ENCODE data around the gene ARHGEF4.
"Not testable (repeated sequence)": the region's sequence is repeated elsewhere in the genome, so short reads cannot be mapped to it uniquely, and the experiment has no call there.

ARHGEF4 gene

DNA sequence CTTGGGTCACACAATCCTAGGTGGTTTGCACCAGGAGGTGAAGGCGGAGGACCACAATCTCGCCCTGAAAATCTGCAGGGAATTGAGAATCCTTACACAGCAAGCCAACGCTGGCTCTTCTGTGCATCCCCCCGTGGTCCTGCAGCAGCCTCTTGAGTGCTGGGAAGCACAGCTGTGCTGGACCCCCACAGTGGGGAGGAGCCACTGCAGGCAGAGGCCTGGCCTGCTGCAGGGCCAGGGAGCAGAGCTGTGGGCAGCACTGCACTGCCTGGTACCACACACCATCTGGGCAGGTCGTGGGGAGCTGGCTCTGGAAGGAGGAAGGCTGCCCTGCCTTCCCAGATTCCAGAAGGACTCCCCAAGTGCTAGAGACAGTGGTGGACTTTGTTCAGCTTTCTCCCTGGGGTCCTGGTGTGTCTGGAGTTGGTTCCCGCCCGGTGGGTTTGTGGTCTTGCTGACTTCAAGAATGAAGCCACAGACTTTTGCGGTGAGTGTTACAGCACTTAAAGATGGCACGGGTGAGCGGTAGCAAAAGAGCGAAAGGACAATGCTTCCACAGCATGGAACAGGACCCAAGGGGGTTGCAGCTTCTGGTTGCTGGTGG lies 150.3 kb downstream of the ARHGEF4 start:
- DNase-seq = peak; percentile 70

DNA sequence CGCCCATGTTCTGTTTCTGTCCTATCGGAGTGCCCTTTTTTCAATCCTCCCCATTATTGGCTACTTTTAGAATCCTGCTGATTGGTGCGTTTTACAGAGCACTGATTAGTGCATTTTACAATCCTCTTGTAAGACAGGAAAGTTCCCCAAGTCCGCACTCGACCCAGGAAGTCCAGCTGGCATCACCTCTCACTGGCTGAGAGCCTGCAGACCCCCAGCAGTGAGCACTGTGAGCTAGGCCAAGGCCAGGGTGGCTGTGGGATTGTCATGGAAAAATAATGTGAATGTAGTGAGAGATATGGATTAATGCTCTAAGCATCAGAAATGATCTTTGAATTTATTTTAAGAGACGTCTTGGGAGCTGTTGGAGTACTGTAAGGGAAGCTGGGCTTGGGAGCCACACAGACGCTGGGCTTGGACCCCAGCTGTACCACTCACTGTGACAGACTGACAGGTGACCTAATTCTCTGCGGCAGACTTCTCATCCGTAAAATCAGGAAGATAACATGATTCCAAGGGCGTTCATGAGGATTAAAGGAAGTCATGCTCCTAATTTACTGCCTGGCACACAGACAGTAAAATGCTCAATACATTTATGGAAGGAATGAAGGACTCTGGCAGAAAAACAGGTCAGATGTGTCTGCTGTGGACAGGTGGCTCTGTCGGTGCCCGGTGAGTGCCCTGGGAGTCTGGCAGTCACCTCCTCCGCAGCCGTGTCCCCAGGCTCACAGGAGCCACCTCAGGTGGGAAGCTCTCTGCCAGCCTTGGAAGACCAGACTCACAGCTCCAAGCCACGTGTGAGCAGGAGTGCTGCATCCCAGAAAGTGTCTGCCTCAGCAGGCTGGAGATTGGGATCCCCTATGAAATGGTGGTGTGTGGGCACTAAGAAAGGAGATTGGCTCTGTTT lies 151.1 kb downstream of the ARHGEF4 start:
- DNase-seq = peak; percentile 26

DNA sequence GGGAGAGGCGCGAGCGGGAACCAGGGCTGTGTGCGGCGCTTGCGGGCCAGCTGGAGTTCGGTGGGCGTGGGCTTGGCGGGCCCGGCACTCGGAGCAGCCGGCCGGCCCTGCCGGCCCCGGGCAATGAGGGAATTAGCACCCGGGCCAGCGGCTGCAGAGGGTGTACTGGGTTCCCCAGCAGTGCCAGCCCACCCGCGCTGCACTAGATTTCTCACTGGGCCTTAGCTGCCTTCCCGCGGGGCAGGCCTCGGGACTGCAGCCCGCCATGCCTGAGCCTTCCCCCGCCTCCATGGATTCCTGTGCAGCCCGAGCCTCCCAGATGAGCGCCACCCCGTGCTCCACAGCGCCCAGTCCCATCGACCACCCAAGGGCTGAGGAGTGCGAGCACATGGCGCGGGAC lies 154.7 kb downstream of the ARHGEF4 start:
- not testable (repeated sequence) for DNase-seq

DNA sequence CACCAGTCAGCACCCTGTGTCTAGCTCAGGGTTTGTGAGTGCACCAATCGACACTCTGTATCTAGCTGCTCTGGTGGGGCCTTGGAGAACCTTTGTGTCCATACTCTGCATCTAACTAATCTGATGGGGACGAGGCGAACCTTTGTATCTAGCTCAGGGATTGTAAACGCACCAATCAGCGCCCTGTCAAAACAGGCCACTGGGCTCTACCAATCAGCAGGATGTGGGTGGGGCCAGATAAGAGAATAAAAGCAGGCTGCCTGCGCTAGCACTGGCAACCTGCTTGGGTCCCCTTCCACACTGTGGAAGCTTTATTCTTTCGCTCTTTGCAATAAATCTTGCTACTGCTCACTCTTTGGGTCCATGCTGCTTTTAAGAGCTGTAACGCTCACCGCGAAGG lies 155.3 kb downstream of the ARHGEF4 start:
- not testable (repeated sequence) for DNase-seq

DNA sequence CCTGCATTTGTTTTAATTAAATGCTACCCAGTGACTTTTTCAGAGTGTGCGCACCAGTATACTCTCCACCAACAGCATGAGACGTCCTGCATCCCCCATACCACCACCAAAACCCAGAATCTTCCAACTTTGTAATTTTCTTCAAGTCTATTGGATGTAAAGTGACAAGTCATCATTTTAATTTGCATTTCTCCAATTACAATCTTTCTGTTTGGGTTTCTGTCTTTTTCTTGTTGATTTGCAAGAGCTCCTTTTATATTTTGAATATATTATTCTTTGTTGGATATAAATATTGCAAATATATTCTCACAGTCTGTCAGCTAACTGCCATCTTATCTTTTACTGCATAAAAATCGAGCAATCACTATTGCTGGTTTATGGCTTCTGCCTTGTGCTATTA lies 160.0 kb downstream of the ARHGEF4 start:
- no peak for DNase-seq

DNA sequence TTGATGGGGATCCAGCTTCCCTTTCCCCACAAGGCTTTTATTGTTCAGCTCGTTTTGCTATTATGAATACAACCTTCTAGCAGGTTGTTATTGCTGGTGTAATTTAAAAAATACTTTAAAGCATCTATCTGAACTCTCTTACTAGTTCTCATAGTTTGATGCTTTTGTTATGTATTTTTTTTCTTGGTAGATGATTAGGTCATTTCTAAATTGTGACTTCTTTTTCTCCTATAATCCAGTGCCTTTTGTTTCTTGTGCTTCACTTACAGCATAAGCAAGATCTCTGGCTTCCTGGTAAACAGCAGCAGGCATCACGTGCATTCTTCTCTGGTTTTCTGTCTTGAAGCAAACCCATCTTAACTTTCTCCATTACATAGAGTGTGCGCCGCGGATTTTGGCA lies 160.5 kb downstream of the ARHGEF4 start:
- DNase-seq = no peak

DNA sequence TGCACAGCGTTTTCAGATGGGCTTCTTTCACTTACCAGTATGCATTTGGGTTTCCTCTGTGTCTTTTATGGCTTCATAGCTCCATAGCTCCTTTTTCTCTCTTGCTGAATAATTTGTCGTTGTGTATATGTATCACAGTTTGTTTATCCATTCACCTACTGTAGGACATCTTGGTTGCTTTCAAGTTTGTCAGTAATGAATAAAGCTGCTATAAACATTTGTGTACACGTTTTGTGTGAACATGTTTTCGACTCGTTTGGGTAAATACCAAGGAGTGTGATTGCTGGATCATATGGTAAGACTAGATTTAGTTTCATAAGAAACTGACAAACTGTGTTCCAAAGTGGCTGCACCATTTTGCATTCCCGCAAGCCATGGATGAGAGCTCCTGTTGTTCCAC lies 161.8 kb downstream of the ARHGEF4 start:
- no peak for DNase-seq

DNA sequence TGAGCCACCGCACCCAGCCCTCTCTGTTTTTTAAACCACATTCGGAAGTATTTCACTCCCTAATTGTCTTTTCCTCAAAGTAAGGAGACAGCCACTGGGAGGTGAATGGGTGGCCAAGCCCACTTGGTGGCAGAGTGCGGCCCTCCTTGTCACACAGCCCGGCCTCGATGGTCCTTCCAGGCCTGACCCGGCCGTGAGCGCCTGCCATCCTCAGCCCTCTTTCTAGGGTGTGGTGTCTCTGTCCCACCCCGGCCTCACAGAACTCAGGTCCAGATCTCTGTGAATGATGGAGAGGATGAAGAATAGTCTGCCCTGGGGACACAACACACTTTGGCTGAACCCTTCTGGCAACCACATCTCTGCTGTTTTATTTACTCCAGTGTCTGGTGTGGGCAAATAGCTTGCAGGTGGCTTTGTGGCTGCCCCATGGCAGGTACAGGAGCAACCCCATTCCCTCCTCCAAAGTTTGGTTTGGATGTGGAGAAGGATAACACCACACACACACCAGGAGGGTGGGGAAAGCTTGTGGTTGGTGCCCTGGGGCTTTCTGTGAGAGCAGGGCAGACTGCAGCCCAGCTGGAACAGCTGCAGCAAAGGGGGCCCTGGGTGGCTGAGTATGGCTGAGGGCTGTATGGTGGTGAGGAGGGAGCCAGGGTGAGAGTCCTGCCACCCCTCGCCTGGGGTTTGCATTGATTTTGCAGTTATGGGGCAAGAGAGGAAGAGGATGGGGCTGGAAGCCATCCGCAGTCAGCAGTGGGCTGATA lies 167.9 kb downstream of the ARHGEF4 start:
- DNase-seq = no peak

DNA sequence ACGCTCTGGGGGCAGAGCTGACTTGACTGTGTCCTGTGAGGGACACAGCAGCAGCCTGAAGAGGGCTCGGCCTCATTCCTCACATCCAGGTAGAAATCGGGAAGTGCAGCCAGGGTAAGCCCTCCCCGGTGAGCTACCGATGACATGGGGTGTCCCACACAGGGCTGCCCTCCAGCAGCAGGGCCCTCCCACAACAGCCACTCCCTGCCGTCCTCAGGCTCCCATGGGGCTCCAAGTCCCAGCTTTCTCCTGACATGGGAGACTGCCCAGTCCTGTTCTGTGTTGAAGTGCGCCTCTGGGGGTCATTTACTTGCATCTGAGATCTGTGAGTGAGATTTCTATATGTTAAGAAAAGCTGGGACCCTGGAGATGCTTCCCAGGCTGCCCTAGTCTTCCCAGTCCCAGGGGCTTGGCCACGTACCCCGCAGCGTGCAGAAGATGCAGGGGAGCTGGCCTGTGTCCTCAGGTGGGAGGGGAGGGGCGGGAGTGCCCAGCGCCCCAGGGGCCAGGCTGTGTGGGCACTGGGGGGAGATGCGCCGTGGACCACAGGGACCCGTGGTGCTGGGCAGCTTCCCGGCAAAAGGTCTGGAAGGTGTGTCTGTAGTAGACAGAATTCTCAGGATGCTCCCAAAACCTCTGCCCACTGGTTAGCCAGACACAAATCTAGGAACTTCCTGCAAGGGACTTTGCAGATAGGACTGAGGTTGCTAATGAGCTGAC lies 168.7 kb downstream of the ARHGEF4 start:
- DNase-seq = no peak

DNA sequence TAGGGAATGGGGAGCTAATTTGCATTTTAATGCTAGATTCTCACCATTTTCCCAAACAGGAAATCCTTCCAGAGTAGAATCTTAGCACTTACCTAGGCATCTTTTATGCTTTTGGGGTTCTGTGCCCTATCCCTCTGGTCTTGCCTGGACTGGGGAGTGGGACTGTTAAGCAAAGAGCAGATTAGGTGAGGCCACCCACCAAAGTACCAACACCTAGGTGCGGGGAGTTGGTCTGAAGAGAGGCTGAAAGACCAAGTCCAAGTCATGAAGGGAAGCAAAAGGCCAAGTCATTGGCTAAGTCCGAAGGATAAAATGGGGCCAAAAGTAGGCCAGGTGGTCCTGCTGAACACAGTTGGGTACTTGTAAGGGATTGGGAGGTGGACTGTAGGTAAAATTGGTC lies 169.8 kb downstream of the ARHGEF4 start:
- no peak for DNase-seq

DNA sequence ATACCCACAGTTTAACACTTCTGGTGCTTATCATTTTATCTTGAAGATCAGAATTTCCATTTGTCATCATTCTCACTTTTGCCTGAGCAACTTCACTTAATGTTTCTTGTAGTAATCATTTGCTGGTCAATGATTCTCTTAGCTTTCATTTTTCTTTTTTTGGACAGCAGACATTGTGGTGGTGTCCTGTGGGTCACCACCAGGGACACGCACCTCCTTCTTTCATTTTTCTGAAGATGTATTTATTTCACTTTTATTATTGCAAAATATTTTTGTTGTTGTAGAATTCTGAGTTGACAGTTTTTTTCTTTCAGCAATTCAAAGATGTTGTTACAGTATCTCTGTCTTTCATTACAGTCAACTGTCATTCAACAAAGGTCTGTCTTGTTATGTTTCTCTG lies 172.3 kb downstream of the ARHGEF4 start:
- DNase-seq = no peak

DNA sequence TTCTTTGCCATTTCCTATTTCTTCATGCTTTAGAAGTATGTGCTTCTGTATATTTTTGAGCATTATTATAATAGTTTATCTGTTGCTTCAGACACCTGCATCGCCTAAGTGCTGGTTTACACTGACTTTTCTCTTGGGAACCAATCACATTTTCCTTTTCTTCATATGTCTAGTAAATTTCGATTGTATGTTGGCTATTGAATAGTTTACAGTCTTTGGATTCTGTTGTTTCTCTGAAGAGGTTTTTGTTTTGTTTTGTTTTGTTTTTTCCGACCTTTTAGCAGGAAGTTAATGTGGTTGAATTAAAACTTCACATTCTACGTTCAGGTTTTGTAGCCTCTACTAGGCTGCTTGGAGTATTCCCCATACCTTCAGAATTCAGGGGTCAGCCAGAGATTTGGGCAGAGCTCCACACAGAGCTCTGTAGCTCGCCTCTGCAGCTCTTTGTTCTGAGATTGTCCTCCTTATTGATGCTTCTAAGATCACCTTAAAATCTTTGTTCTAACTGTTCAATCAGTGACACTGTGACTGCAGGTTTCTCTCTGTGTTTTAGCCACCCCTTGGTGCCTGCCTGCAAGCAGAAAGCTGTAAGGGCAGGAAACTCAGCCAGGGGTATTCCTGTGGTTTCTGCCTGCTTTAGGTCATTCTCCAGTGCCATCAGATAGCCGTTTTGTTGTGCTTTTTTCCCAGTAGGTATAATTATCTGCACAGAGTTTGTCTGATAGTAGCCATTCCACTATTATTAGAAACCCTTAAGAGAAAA lies 173.2 kb downstream of the ARHGEF4 start:
- no peak for DNase-seq

DNA sequence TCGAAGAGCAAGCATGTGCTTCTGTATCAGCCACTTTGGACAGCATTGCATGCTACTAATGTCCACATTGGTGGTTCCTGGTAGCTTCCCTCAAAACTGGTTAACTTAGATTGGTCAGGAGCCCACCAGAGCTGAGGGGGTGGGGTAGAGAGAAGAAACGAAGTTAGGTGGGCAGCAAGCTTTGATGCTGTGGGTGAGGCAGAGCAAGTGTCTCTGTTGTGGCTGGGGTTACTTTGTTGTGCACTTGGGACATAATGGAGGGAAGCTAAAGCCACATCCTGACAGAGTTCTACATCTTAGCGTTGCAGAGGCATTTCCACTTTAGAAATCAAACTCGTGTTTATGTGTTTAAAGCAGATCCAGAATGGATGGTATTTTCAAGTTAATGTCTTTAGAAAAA lies 173.9 kb downstream of the ARHGEF4 start:
- no peak for DNase-seq

DNA sequence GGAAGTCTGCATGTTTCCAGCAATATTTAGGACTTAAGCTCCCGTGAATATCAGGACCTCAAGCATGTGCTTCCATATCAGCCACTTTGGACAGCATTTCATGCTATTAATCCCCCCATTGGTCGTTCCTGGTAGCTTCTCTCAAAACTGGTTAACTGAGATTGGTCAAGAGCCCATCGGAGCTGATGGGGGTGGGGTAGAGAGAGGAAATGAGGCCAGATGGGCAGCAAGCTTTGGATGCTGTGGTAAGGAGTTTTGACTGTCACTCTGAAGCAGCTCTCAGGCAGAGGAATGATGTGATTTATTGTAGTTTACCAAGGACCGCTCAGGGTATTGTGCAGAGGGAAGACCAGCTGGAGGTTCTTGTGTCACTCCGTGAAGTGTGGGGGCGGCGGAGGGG lies 174.8 kb downstream of the ARHGEF4 start:
- DNase-seq = no peak

DNA sequence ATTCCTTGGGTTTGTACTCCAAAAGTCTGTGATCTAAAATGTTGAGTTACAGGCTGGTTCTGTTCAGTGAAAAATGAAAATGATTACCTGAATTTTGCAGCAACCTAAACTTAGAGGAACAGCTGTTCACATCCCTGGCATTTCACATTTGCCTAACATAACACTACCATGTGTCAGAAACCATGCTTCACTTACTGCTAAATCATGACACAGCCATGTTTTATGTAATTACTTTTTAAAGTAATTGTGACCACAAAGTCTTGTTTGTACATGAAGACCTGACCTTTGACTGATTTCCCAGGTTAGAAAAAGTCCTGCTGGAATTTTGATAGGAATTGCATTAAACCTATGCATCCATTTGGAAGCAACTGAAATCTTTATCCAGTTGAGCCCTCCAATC lies 177.4 kb downstream of the ARHGEF4 start:
- DNase-seq = no peak

DNA sequence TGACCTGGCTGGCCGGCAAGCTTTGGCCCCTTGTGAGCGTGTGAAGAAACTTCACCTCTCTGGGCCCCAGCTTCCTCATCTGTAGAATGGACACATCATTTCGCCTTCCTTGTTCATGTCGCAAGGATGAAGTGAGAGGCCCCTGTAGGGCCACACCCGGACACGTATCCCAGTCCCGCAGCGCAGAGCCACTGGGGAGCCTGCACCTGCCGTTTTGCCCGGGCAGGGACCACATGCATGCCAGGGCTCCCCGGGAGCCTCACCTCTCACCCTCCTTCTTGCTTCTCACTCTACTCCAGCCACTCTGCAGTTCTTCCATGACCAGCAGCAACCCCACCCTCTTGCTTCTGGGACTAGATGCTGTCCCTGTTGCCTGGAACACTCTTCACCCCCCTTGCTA lies 179.1 kb downstream of the ARHGEF4 start:
- DNase-seq = no peak

DNA sequence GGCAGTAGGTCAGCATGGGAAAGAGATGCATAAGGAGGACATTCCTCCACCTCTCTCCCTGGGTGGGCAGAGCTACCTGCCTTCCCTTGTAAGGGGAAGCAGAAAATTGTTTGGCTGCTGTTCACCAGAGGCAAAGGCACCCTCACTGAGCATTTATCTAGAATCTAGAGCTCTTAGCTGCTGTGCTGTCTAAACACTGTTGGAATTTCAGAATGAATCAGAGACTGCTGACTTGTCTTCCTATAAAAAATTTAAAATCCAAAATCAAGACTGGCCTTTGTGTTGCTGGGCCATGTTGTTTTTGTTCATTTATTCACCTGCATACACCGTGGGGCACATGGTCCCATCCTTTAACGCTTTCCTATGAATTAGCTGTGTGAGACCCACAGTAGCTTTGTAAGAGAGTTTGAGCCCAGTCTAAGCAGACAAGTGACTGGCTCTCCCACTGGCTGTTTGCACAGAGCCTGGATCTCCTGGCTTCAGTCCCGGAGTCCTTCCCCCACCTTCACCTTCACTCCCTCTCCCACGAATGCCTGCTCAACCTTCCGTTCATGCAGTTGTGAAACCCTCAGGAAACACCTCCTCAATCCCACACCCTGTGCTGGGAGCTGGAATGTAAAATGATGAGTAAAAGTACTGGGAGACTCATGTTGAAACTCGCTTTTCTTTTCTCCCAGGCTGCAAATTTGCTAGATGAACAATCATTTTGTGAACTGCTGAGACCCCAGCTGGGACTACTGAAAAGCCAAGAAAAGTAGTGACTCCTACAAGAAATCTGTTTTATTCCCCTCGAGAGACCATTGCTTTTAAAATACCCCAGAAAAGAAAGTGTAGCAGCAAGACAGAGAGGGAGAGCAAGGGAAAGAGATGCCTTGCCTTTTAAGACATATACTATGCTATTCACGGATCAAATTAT lies 180.4 kb downstream of the ARHGEF4 start:
- no peak for DNase-seq

DNA sequence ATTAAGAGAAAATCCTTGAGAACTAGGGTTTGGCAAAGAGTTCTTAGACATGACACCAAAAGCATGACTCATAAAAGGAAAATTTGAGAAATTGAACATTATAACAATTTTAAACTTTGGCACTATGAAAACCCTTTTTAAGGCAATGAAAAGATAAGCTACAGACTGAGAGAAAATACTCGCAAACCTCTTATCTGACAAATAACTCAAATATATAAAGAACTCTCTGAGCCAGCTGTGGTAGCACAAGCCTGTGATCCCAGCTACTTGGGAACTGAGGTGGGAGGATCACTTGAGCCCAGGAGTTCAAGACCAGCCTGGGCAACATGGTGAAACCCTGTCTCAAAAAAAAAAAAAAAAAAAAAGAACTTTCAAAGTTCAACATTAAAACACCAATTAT lies 186.0 kb downstream of the ARHGEF4 start:
- DNase-seq = no peak

DNA sequence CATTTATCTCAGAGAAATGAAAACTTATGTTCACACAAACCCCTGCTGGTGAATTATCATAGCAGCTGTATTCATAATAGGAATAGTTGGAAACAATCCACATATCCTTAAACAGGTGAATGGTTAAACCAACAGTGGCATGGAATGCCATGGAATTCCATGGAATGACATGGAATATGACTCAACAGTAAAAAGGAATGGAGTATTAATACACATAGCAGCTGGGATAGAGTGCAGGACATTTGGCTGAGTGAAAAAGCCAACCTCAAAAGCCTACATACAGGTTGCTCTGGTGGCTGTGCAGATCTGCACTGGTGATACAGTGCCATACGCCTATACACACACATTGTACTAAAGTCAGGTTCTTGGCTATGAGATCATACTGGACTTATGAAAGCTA lies 187.0 kb downstream of the ARHGEF4 start:
- no peak for DNase-seq

DNA sequence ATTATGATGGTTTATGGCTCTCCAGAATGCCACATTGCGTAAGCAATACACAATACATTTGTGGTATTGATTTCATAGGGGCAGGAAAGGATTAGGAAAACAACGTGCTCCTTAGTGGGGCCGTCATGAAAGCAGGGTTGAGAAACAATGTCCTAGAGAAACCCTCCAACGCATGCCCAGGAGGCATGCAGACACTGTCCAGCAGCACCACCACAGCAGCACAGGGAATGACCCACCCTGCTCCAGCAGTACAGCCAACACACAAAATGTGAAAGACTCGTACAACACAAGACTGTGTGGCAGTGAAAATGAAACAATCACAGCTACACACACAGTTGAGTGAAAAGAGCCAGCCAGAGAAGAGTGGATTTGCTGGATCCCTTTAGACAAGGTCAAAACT lies 190.2 kb downstream of the ARHGEF4 start:
- DNase-seq = no peak
